HEK293 (cell line): ENCODE measurements around the gene GNA12.

Experiments
- CTCF ChIA-PET: fragments of 350-600 bp; formaldehyde crosslinking; extraction: SDS; loops from one replicate; lab custom pipeline; 2021; ENCODE audit warnings: antibody characterized with exemption; lab: Yijun Ruan, JAX
- POLR2A ChIA-PET: fragments of 300-600 bp; formaldehyde crosslinking; extraction: SDS; loops from one replicate; lab custom pipeline; 2020; ENCODE audit warnings: antibody characterized with exemption, inconsistent platforms; lab: Yijun Ruan, JAX
- H3K27ac ChIP-seq: fragments of 200-500 bp; sonication (Bioruptor generic); 2 replicates; pipeline ENCODE4 v1.5.1; 2014; ENCODE audit warnings: low read depth, low read length, control low read depth, inconsistent platforms; ENCODE audit errors: extremely low read depth
- H3K36me3 ChIP-seq, 2 experiments: fragments of 200-500 bp in 1 of 2; sonication (Bioruptor generic) in 1 of 2; 1 replicate in 1 of 2; 2 replicates in 1 of 2; pipeline ENCODE4 v1.5.1; 2014 to 2017; ENCODE audit warnings: inconsistent platforms in 2 of 2, low read length in 2 of 2; ENCODE audit not compliant: control insufficient read depth in 2 of 2, insufficient read depth in 1 of 2
- H3K4me1 ChIP-seq: fragments of 200-500 bp; sonication (Bioruptor generic); 2 replicates; pipeline ENCODE4 v1.5.1; 2014; ENCODE audit warnings: mild to moderate bottlenecking, low read length, inconsistent platforms; ENCODE audit not compliant: control insufficient read depth, insufficient read depth
- H3K4me3 ChIP-seq: 2 replicates; pipeline ENCODE4 v1.5.1; 2011; ENCODE audit warnings: low read depth, mild to moderate bottlenecking, control low read depth, low read length, moderate library complexity
- H3K9me3 ChIP-seq: fragments of 200-500 bp; sonication (Bioruptor generic); 2 replicates; pipeline ENCODE4 v1.5.1; 2014; ENCODE audit warnings: low read depth, low read length, inconsistent platforms; ENCODE audit not compliant: control insufficient read depth, insufficient read depth
- ATF2 ChIP-seq: fragments of 450-650 bp; formaldehyde crosslinking; IDR thresholded peaks from 2 replicates; pipeline ENCODE4 v1.5.1; 2016; ENCODE audit warnings: missing biosample characterization, missing genetic modification characterization, low read depth
- ELK4 ChIP-seq: IDR thresholded peaks from 2 replicates; pipeline ENCODE4 v1.6.1; 2011; ENCODE audit warnings: mild to moderate bottlenecking, low read depth, low read length, borderline replicate concordance
- FEZF1 ChIP-seq: fragments of 450-650 bp; formaldehyde crosslinking; IDR thresholded peaks from 2 replicates; pipeline ENCODE4 v1.5.1; 2016; ENCODE audit warnings: missing biosample characterization, missing genetic modification characterization
- GFI1B ChIP-seq: fragments of 450-650 bp; formaldehyde crosslinking; IDR thresholded peaks from 2 replicates; pipeline ENCODE4 v1.5.1; 2016; ENCODE audit warnings: missing biosample characterization, missing genetic modification characterization
- HOXD13 ChIP-seq: sonication (generic); formaldehyde crosslinking; IDR thresholded peaks from 2 replicates; pipeline ENCODE4 v1.8.0; 2022; ENCODE audit warnings: missing genetic modification reagents, borderline replicate concordance
- KLF7 ChIP-seq: fragments of 450-650 bp; formaldehyde crosslinking; IDR thresholded peaks from 2 replicates; pipeline ENCODE4 v1.5.1; 2016; ENCODE audit warnings: missing biosample characterization, missing genetic modification characterization, borderline replicate concordance
- PRDM1 ChIP-seq: fragments of 450-650 bp; formaldehyde crosslinking; IDR thresholded peaks from 2 replicates; pipeline ENCODE4; 2016; ENCODE audit warnings: missing biosample characterization, missing genetic modification characterization
- SP7 ChIP-seq: fragments of 450-650 bp; formaldehyde crosslinking; IDR thresholded peaks from 2 replicates; pipeline ENCODE4 v1.5.1; 2016; ENCODE audit warnings: missing biosample characterization, missing genetic modification characterization
- ZBTB48 ChIP-seq: fragments of 450-650 bp; formaldehyde crosslinking; IDR thresholded peaks from 2 replicates; pipeline ENCODE4 v1.5.1; 2016; ENCODE audit warnings: missing biosample characterization, missing genetic modification characterization
- ZBTB8A ChIP-seq: fragments of 450-650 bp; formaldehyde crosslinking; IDR thresholded peaks from 2 replicates; pipeline ENCODE4 v1.5.1; 2016; ENCODE audit warnings: missing biosample characterization, missing genetic modification characterization
- ZNF140 ChIP-seq: fragments of 450-650 bp; formaldehyde crosslinking; IDR thresholded peaks from 2 replicates; pipeline ENCODE4 v1.5.1; 2016; ENCODE audit warnings: missing biosample characterization, missing genetic modification characterization
- ZNF202 ChIP-seq: fragments of 450-650 bp; formaldehyde crosslinking; IDR thresholded peaks from 2 replicates; pipeline ENCODE4 v1.5.1; 2016; ENCODE audit warnings: missing biosample characterization, missing genetic modification characterization, borderline replicate concordance
- ZNF211 ChIP-seq: fragments of 450-650 bp; formaldehyde crosslinking; IDR thresholded peaks from 2 replicates; pipeline ENCODE4 v1.5.1; 2016; ENCODE audit warnings: low read depth, missing biosample characterization, missing genetic modification characterization
- ZNF223 ChIP-seq: fragments of 450-650 bp; formaldehyde crosslinking; IDR thresholded peaks from 2 replicates; pipeline ENCODE4 v1.5.1; 2016; ENCODE audit warnings: missing biosample characterization, missing genetic modification characterization
- ZNF292 ChIP-seq: fragments of 450-650 bp; formaldehyde crosslinking; IDR thresholded peaks from 2 replicates; pipeline ENCODE4 v1.5.1; 2016; ENCODE audit warnings: low read depth, missing biosample characterization, missing genetic modification characterization, borderline replicate concordance
- ZNF350 ChIP-seq: fragments of 450-650 bp; formaldehyde crosslinking; IDR thresholded peaks from 2 replicates; pipeline ENCODE4 v1.5.0; 2017; ENCODE audit warnings: missing biosample characterization, mild to moderate bottlenecking, missing genetic modification characterization
- ZNF366 ChIP-seq: fragments of 450-650 bp; formaldehyde crosslinking; conservative IDR thresholded peaks from 2 replicates; pipeline ENCODE4 v1.5.1; 2016; ENCODE audit warnings: missing biosample characterization, missing genetic modification characterization
- ZNF391 ChIP-seq: fragments of 450-650 bp; formaldehyde crosslinking; IDR thresholded peaks from 2 replicates; pipeline ENCODE4 v1.5.1; 2016; ENCODE audit warnings: low read depth, missing biosample characterization, missing genetic modification characterization, borderline replicate concordance
- ZNF404 ChIP-seq: fragments of 450-650 bp; formaldehyde crosslinking; IDR thresholded peaks from 2 replicates; pipeline ENCODE4 v1.5.1; 2017; ENCODE audit warnings: missing biosample characterization, missing genetic modification characterization
- ZNF423 ChIP-seq: fragments of 450-650 bp; formaldehyde crosslinking; IDR thresholded peaks from 2 replicates; pipeline ENCODE4 v1.5.1; 2016; ENCODE audit warnings: missing biosample characterization, missing genetic modification characterization
- ZNF529 ChIP-seq: fragments of 450-650 bp; formaldehyde crosslinking; IDR thresholded peaks from 2 replicates; pipeline ENCODE4 v1.5.1; 2017; ENCODE audit warnings: missing genetic modification characterization, missing biosample characterization; ENCODE audit not compliant: insufficient replicate concordance
- ZNF677 ChIP-seq: fragments of 450-650 bp; IDR thresholded peaks from 2 replicates; pipeline ENCODE4 v1.5.0; 2018; ENCODE audit warnings: missing biosample characterization, mild to moderate bottlenecking, missing genetic modification characterization, moderate library complexity
- ZNF837 ChIP-seq: fragments of 450-650 bp; formaldehyde crosslinking; IDR thresholded peaks from 2 replicates; pipeline ENCODE4 v1.5.1; 2016; ENCODE audit warnings: missing biosample characterization, missing genetic modification characterization
- ZSCAN16 ChIP-seq: fragments of 450-650 bp; formaldehyde crosslinking; IDR thresholded peaks from 2 replicates; pipeline ENCODE4 v1.5.1; 2016; ENCODE audit warnings: missing biosample characterization, missing genetic modification characterization

GNA12 gene

GRCh38 chr7:2730846-2731770 lies 113.0 kb downstream of the GNA12 start:
- Histone ChIP-seq H3K27ac (no peak overlapping the region), H3K9me3 (no peaks in the 10 kb centered on the region)
- CTCF ChIA-PET, result interaction anchor here (2.1 kb wide), 1 partner anchor 21 kb away, joined by 7 read pairs; no protein-coding TSS in a partner anchor
- no peak for TF ChIP-seq KLF7 (tag by site-specific recombination)
- no peak for TF ChIP-seq ZNF140 (tag by site-specific recombination)
- no peak for TF ChIP-seq ZNF202 (tag by site-specific recombination)
- TF ChIP-seq SP7 (tag by site-specific recombination), result no peak
- TF ChIP-seq ELK4, result no peak
- TF ChIP-seq ZBTB48, result no peak
- TF ChIP-seq, all 188 proteins: peak for 0
- no peaks in the 10 kb centered on the region for H3K4me1 ChIP-seq
- POLR2A ChIA-PET, result no interaction called here
- no peak overlapping the region for H3K4me3 ChIP-seq
- peaks cover 0 to 30% of the 10 kb centered on the region in 2 experiments; a peak in 2 of 3 replicates for H3K36me3 ChIP-seq

GRCh38 chr7:2729893-2730716 lies 114.0 kb downstream of the GNA12 start:
- CTCF ChIA-PET, result interaction anchor here (1.8 to 2.1 kb wide), 2 partner anchors 11 to 20 kb away, joined by 5 to 7 read pairs; no protein-coding TSS in a partner anchor
- no peaks in the 10 kb centered on the region for H3K9me3 ChIP-seq
- POLR2A ChIA-PET, result interaction anchor here (0.5 kb wide), 1 partner anchor 409 kb away, joined by 4 read pairs; no protein-coding TSS in a partner anchor
- peaks cover 0 to 30% of the 10 kb centered on the region in 2 experiments; a peak in 2 of 3 replicates for H3K36me3 ChIP-seq
- H3K4me3 ChIP-seq, result no peak overlapping the region
- TF ChIP-seq FEZF1 (tag by site-specific recombination) (no peak), ZNF837 (tag by site-specific recombination) (no peak), ZNF292 (tag by site-specific recombination) (no peak), ZSCAN16 (tag by site-specific recombination) (no peak), ZNF223 (tag by site-specific recombination) (no peak), ZNF211 (tag by site-specific recombination) (no peak), ATF2 (tag by site-specific recombination) (no peak), ZNF404 (tag by site-specific recombination) (no peak), HOXD13 (CRISPR knock-in tag) (no peak), ZNF677 (tag by site-specific recombination) (no peak), GFI1B (no peak), PRDM1 (no peak), ZNF350 (tag by site-specific recombination) (no peak), ZNF366 (tag by site-specific recombination) (no peak), ZNF391 (tag by site-specific recombination) (no peak), ZBTB8A (tag by site-specific recombination) (no peak), ZNF423 (tag by site-specific recombination) (no peak), ZNF529 (tag by site-specific recombination) (no peak)
- H3K4me1 ChIP-seq, result no peaks in the 10 kb centered on the region
- H3K27ac ChIP-seq, result no peak overlapping the region
